SU-DHL-6 (cell line): ENCODE data around the gene WDR86.
A peak's percentile ranks its signal among the peaks of the same experiment; 100 is the strongest.

Source experiments
- H2AFZ ChIP-seq: fragments of 200-600 bp; sonication (generic); 2 replicates; pipeline ENCODE4 v1.6.1; 2014; ENCODE audit warnings: low read depth, mild to moderate bottlenecking, moderate library complexity, mixed read lengths, antibody characterized with exemption, low read length; ENCODE audit not compliant: severe bottlenecking
- H3F3A ChIP-seq: fragments of 200-600 bp; shearing (Covaris generic); 2 replicates; pipeline ENCODE4 v1.6.0; 2016; ENCODE audit warnings: antibody characterized with exemption, mild to moderate bottlenecking; ENCODE audit not compliant: insufficient read depth
- H3K27ac ChIP-seq: fragments of 200-600 bp; sonication (generic); 2 replicates; pipeline ENCODE4 v1.5.1; 2016; ENCODE audit warnings: low read depth, mild to moderate bottlenecking, low read length, moderate library complexity, mixed read lengths
- H3K27me3 ChIP-seq: fragments of 200-600 bp; sonication (generic), shearing (Covaris generic); 2 replicates; pipeline ENCODE4 v1.6.0; 2014; ENCODE audit warnings: mild to moderate bottlenecking, low read length
- H3K36me3 ChIP-seq: fragments of 200-600 bp; sonication (generic); 2 replicates; pipeline ENCODE4 v1.6.1; 2014; ENCODE audit warnings: mild to moderate bottlenecking, low read length, mixed read lengths
- H3K4me2 ChIP-seq: fragments of 300-600, 200-600 bp; shearing (Covaris generic), sonication (generic); 2 replicates; pipeline ENCODE4 v1.6.0; 2014; ENCODE audit warnings: low read length, low read depth, mild to moderate bottlenecking; ENCODE audit not compliant: poor library complexity, severe bottlenecking
- H3K4me3 ChIP-seq: fragments of 200-600 bp; sonication (generic); 2 replicates; pipeline ENCODE4 v1.5.1; 2014; ENCODE audit warnings: antibody characterized with exemption, low read length, mild to moderate bottlenecking, mixed read lengths; ENCODE audit not compliant: insufficient read depth, poor library complexity, severe bottlenecking
- H3K79me2 ChIP-seq: fragments of 200-600 bp; sonication (generic); 2 replicates; pipeline ENCODE4 v1.6.1; 2014; ENCODE audit warnings: mild to moderate bottlenecking, low read length, moderate library complexity; ENCODE audit not compliant: insufficient read depth
- H3K9ac ChIP-seq: fragments of 200-600 bp; sonication (generic); 2 replicates; pipeline ENCODE4 v1.7.0; 2014; ENCODE audit warnings: mild to moderate bottlenecking, low read length
- H3K9me2 ChIP-seq: fragments of 200-600 bp; sonication (generic); replicated peaks from 2 replicates; pipeline ENCODE4 v1.6.1; 2014; ENCODE audit warnings: low read length; ENCODE audit not compliant: insufficient read depth
- H3K9me3 ChIP-seq: fragments of 200-600 bp; sonication (generic); 2 replicates; pipeline ENCODE4 v1.6.1; 2014; ENCODE audit warnings: low read length, mixed read lengths; ENCODE audit not compliant: insufficient read depth
- H4K20me1 ChIP-seq: fragments of 200-600 bp; sonication (generic); 2 replicates; pipeline ENCODE4 v1.6.1; 2014; ENCODE audit warnings: low read depth, mild to moderate bottlenecking, antibody characterized with exemption, low read length, moderate library complexity, mixed read lengths
- EZH2phosphoT487 ChIP-seq: fragments of 200-600 bp; sonication (generic), shearing (Covaris generic); conservative IDR thresholded peaks from 2 replicates; pipeline ENCODE4 v1.6.1; 2018; ENCODE audit warnings: mild to moderate bottlenecking, antibody characterized with exemption, low read length, moderate library complexity, mixed read lengths
- TF ChIP-seq, protein P1 (sequence below): fragments of 200-600 bp; sonication (generic); IDR thresholded peaks from one replicate; pipeline ENCODE4 v1.5.1; 2017; ENCODE audit warnings: antibody characterized with exemption, mild to moderate bottlenecking, low read length, moderate library complexity; ENCODE audit not compliant: insufficient read depth, poor library complexity, severe bottlenecking

Gene WDR86

DNA sequence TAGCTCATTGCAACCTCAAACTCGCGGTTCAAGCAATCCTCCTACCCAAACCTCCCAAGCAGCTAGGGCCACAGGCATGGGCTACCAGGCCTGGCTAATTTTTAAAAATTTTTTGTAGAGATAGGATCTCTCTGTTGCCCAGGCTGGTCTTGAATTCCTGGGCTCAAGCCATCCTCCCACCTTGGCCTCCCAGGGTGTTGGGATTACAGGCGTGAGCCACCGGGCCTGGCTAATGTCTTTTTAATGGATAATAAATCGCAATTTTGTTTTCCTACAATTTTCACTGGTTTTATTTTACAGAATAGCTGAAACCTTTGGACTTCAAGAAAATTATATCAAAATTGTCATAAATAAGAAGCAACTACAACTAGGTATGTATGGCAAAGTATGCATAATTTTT is 57.3 kb downstream of the WDR86 start:
- peak overlapping the region; percentile 21 for H3K4me3 ChIP-seq
- H3F3A ChIP-seq: peaks cover 22% of the 10 kb centered on the region
- no peaks in the 10 kb centered on the region for H3K79me2 ChIP-seq
- peak overlapping the region; percentile 46 for H3K9ac ChIP-seq
- H3K9me2 ChIP-seq: no peaks in the 10 kb centered on the region
- H3K4me2 ChIP-seq: peak overlapping the region; percentile 66
- H3K27me3 ChIP-seq: no peaks in the 10 kb centered on the region
- H3K36me3 ChIP-seq: no peaks in the 10 kb centered on the region
- peak overlapping the region; percentile 91 for H2AFZ ChIP-seq
- no peaks in the 10 kb centered on the region for H3K9me3 ChIP-seq
- no peak for TF ChIP-seq EZH2phosphoT487
- TF ChIP-seq, protein P1, sequence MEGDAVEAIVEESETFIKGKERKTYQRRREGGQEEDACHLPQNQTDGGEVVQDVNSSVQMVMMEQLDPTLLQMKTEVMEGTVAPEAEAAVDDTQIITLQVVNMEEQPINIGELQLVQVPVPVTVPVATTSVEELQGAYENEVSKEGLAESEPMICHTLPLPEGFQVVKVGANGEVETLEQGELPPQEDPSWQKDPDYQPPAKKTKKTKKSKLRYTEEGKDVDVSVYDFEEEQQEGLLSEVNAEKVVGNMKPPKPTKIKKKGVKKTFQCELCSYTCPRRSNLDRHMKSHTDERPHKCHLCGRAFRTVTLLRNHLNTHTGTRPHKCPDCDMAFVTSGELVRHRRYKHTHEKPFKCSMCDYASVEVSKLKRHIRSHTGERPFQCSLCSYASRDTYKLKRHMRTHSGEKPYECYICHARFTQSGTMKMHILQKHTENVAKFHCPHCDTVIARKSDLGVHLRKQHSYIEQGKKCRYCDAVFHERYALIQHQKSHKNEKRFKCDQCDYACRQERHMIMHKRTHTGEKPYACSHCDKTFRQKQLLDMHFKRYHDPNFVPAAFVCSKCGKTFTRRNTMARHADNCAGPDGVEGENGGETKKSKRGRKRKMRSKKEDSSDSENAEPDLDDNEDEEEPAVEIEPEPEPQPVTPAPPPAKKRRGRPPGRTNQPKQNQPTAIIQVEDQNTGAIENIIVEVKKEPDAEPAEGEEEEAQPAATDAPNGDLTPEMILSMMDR: no peak
- peak overlapping the region; percentile 87 for H3K27ac ChIP-seq
- H4K20me1 ChIP-seq: no peaks in the 10 kb centered on the region

DNA sequence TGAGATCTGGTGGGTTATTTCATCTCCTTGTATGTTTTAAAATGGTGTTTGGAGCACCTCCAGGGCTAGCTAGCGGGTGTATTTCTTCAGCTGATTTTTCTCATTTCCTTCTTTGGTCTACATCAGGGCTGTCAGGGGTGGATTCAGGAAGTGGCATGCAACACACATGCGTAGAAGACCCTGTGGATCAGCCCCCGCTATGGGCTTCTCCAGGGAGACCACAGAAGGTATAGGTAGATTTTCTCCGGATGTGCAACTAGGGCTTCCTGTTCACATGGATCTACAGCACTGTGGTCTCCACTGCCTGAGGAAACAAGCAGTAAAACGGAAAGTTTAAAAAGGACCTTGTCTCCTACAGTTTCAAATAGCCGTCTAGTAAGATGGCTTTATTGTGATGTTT is 57.9 kb downstream of the WDR86 start:
- Histone ChIP-seq H3F3A (peaks cover 22% of the 10 kb centered on the region), H4K20me1 (no peaks in the 10 kb centered on the region), H3K9me2 (no peaks in the 10 kb centered on the region), H3K27ac (peak overlapping the region; percentile 87), H2AFZ (peak overlapping the region; percentile 91), H3K9ac (peak overlapping the region; percentile 46), H3K4me2 (peak overlapping the region; percentile 66), H3K79me2 (no peaks in the 10 kb centered on the region), H3K4me3 (peak overlapping the region; percentile 21), H3K36me3 (no peaks in the 10 kb centered on the region), H3K27me3 (no peaks in the 10 kb centered on the region), H3K9me3 (no peaks in the 10 kb centered on the region)
- TF ChIP-seq EZH2phosphoT487: no peak
- TF ChIP-seq, protein P1: no peak

DNA sequence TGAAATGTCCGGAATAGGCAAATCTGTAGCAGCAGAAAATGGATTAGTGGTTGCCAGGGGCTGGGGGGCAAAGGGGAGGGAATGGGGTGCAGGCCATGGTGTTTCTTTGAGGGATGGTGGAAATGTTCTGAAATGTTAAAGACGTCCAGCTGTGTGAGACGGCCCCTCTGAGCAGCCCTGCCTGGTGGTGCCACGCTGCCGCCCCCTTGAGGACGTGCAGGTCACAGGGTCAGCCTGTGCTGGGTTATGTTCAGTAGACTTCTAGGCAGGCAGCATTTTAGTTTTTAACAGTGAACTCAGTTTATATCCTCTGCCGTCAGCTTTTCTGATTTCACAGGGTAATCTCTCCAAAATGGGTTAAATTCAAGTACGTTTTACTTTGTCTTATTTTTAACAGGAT is 58.8 kb downstream of the WDR86 start:
- no peaks in the 10 kb centered on the region for H3K9me3 ChIP-seq
- no peaks in the 10 kb centered on the region for H3K36me3 ChIP-seq
- H3K4me2 ChIP-seq: peak overlapping the region; percentile 66
- TF ChIP-seq, protein P1: peak; percentile 81
- no peak for TF ChIP-seq EZH2phosphoT487
- peak overlapping the region; percentile 9 for H3K4me3 ChIP-seq
- H4K20me1 ChIP-seq: no peaks in the 10 kb centered on the region
- H3K27ac ChIP-seq: peak overlapping the region; percentile 87
- H3K9ac ChIP-seq: peak overlapping the region; percentile 46
- peak overlapping the region; percentile 91 for H2AFZ ChIP-seq
- H3K27me3 ChIP-seq: no peaks in the 10 kb centered on the region
- no peaks in the 10 kb centered on the region for H3K79me2 ChIP-seq
- H3F3A ChIP-seq: peaks cover 27% of the 10 kb centered on the region
- H3K9me2 ChIP-seq: no peaks in the 10 kb centered on the region

DNA sequence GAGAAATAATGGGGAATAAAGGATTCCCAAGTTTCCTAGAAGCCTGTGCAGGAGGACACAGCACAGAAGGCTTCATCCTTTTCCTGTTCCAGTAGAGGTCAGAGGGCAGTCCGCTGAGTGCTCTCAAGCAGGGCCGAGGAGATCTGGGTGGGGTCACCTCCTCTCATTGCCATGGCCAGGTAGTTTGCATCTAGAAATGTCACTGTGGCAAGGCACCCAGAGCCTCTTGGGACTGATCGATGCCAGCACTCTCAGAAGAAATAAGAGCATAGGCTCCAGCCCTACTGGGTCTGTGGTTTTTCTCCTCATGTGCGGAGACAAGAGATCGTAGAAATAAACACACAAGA is 60.4 kb downstream of the WDR86 start:
- peak overlapping the region; percentile 55 for H3K9ac ChIP-seq
- peak overlapping the region; percentile 22 for H2AFZ ChIP-seq
- peak overlapping the region; percentile 87 for H3K27ac ChIP-seq
- H3K27me3 ChIP-seq: no peaks in the 10 kb centered on the region
- H3K4me3 ChIP-seq: peak overlapping the region; percentile 35
- no peak for TF ChIP-seq EZH2phosphoT487
- TF ChIP-seq, protein P1: no peak
- H3K79me2 ChIP-seq: no peaks in the 10 kb centered on the region
- peak overlapping the region; percentile 66 for H3K4me2 ChIP-seq
- H3K36me3 ChIP-seq: no peaks in the 10 kb centered on the region; the same call in 1 of the 2 replicates
- H4K20me1 ChIP-seq: no peaks in the 10 kb centered on the region
- H3F3A ChIP-seq: peaks cover 37% of the 10 kb centered on the region
- no peaks in the 10 kb centered on the region for H3K9me2 ChIP-seq
- H3K9me3 ChIP-seq: no peaks in the 10 kb centered on the region
